NOMO-1 (cell line): ENCODE data around the gene NPBWR2.
"Not testable (repeated sequence)": the region's sequence is repeated elsewhere in the genome, so short reads cannot be mapped to it uniquely, and the experiment has no call there.

Experiments
- DNase-seq, 2 experiments: peaks; one replicate each; lab custom pipeline; 2025; ENCODE audit not compliant: unreplicated experiment in 2 of 2; lab: John Stamatoyannopoulos, UW

The NPBWR2 gene

DNA sequence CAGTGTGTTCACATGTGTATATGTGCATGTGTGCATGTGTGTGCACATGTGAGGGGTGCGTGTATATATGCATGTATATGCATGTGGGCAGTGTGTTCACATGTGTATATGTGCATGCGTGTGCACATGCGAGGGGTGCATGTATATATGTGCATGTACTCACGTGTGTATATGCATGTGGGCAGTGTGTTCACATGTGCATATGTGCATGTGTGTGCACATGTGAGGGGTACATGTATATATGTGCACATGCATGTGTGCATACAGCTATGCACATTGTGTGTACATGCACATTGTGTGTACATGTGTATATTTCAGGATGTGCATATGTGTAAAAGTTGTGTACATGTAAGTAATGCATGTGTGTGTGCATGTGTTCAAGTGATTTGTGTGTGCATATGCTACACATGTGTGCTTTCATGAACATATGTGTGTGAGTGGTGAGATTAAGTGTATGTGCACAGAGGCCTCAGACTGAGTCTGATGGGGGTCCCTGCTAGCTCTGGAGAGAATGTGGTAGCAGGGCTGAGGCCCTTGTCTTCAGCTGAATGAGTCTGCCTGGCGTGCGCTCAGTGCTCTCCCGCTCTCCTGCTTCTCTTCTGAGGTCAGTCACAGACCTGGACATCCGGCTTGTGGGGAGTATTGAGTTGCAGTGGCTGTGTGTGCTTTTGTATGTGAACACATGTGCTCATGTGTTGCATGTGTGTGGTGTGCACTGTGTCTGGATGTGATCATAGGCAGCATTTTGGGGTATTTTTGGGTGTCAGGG lies 37.0 kb upstream of the NPBWR2 start:
- no peak for DNase-seq

DNA sequence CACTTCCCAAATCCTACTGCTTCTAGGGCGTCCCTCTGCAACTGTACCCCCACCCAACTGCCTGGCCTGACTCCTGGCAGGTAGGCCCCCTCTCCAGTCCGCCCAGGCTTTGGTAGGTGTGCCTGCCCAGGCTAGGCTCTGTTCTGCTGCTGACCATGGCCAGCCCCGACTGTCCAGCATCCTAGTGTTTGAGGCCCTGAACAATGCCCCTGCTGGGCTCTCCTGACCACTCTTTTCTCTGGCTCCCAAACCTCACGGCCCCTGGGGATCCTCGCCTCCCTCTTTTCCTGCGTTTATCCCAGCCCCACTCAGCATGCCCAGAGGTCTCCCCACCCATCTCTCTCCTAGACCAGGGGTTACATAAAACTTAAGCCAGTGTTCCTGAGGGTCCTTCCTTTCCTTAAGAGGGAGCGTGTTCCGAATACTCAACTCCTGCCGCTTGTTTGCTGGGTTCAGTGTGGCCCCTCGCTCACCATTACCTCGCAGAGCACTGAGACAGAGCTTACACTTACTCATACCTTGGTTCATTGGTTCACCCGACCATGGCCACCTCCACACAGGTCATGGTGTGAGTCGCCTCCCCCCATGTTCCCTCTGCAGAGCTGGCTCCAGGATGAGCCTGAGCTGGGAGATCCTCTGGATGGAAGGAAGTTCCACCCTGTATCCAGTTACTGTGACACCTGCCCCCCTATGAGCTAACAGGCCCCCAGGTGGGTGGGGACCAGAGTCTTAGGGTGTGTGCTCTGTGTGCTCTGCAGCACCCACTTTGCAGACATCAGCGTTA lies 35.8 kb upstream of the NPBWR2 start:
- no peak for DNase-seq

- no peak for DNase-seq
Observed at GRCh38 chr20:64142590-64142989, 35.2 kb upstream of the NPBWR2 start.

- DNase-seq, result no peak
Observed at GRCh38 chr20:64140956-64141355, 33.6 kb upstream of the NPBWR2 start.

DNA sequence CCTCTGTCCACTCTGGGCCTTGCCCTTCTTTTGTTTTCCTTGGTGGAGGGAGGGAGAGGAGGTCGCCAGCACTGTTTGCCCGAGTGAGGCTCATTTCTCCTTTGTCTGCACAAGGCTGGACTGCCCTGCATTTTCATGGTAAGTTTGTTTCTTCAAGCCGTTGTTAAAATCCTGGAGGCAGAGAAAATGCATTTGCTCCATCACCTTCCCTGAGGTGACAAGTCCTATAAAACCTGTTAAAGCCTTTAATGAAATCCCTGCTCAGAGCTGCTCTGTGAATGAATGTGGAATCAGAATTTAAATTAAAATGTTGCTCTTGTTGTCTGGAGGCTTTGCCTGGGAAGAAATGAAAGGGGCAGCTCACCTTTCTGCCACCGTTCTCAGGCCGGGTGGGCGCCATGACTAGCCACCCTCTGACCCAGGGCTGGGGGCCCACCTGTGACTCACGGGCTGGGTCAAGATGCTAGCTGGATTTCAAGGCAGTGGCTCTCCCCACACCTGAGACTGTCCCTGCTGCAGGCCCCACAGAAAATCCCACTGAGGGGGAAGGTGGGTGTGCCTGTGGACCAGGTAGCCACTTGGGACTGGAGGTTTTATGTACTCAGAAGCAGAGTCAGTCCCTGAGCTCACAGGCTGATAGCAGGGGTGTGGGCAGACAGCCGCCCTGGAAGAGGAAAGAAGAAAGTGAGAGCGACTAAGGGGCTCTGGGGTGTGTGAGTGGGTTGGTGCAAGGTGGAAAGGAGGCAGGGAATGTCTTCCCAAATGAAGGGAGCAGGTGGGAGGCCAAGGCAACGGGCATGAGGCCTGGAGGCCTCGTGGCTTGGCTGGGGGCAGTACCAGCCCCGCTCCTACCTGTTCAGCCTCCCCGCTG lies 32.9 kb upstream of the NPBWR2 start:
- no peak for DNase-seq

GRCh38 chr20:64139199-64140060 lies 32.1 kb upstream of the NPBWR2 start:
- DNase-seq, result no peak

DNA sequence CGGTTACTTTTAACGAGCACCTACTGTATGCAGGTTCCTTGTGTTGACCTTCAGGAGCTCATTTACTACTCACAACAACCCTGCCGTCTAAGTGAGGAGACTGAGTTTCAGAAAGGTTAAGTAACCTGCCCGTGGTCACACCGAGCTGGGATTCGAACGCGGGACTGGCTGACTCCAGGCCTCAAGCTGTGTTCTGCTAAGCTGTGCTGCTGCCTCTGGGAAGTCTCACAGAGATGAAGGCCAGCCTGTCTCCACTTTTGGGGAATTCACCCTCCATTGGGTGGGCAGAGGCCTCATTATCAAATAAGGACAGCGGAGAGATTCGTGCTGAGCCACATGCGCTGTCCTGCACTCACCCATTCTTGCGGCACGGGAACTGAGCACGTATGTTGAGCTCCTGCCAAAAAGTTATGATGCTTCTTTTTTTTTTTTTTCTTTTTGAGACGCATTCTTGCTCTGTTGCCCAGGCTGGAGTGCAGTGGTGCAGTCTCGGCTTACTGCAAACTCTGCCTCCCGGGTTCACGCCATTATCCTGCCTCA lies 31.0 kb upstream of the NPBWR2 start:
- no peak for DNase-seq

- no peak for DNase-seq
Observed at GRCh38 chr20:64137598-64138031, 30.2 kb upstream of the NPBWR2 start.

- no peak for DNase-seq
Observed at GRCh38 chr20:64136004-64136710, 28.8 kb upstream of the NPBWR2 start.

GRCh38 chr20:64134744-64135143 lies 27.4 kb upstream of the NPBWR2 start:
- DNase-seq, result not testable (repeated sequence)

DNA sequence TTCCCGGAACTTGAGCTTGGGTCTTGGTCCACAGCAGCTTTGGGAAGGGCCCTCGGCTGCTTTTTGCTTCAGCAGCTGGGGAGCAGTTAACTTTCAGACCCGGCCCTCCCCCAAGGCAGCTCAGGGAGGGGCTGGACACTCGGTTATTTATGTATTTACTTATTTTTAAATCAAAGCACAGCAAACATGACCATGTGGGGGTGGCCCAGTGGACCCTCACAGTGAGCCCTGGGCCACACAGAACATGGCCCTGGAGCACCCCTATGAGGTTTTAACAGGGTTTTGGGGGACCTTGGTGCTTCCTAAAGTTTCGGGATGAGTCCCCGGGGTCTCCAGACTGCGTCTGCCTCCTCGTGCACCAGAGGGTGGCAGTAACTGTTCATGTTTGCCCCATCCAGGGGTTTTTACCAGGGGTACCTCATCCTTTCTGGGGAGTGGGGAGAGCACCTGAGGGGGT lies 26.6 kb upstream of the NPBWR2 start:
- DNase-seq, result no peak

DNA sequence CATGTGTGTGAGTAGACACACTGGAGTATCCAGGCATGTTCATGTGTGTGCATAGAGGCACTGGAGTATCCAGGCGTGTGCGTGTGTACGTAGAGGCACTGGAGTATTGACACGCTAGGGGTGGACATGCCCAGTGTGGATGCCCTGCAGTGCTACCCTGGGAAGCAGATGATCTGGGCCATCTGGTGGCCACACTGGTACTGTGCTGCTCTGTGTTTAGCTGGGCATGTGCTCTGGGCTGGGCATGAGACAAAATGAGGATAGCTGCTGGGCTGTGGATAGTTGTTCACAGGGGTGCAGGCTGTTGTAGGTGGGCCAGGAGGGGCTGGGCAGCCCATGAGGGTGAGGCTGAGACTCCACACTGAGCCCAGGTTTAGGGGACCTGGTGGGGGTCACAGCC lies 24.0 kb upstream of the NPBWR2 start:
- no peak for DNase-seq

DNA sequence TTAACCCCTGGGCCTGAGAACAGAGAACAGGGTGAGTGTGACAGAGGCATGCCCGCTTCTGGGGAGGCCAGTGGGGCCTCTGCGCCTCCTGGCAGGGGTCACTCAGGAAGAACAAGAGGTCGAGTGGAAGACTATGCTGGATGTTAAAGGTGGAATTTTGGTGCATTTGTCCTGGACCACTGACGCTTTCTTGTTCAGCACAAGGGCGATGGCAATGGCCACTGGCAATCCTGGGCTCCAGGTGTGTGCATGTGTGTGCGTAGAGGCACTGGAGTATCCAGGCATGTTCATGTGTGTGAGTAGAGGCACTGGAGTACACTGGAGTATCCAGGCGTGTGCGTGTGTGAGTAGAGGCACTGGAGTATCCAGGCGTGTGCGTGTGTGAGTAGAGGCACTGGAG lies 23.5 kb upstream of the NPBWR2 start:
- no peak for DNase-seq

- no peak for DNase-seq
Observed at GRCh38 chr20:64130271-64130670, 22.9 kb upstream of the NPBWR2 start.

DNA sequence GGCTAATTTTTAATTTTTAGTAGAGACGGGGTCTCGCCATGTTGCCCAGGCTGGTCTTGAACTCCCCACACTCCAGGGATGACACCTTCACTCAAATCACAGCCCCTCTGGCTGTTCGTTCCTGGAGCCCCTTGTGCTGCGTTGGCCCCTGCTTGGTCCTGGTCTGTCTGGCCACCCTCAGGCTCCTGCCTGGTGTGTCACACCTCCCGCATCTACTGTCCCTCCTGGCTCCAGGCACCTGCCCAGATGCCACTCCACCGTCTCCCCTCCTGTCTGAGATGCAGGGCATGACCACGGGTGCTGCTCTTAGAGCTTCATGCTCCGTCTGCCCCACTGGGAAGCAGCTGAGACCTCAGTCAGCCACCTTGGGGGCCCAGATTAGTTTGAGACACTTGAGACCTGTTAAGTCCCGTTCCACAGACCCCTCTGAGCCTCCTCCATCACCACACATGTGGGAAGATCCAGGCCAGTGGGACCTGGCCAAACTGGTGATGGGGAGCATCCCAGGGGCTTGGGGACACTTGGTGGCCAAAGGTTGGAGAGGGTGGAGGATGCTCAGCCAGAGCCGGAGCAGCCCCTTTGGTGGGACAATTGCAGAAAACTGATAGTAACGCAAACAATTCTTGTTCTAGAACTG lies 21.9 kb upstream of the NPBWR2 start:
- no peak for DNase-seq

DNA sequence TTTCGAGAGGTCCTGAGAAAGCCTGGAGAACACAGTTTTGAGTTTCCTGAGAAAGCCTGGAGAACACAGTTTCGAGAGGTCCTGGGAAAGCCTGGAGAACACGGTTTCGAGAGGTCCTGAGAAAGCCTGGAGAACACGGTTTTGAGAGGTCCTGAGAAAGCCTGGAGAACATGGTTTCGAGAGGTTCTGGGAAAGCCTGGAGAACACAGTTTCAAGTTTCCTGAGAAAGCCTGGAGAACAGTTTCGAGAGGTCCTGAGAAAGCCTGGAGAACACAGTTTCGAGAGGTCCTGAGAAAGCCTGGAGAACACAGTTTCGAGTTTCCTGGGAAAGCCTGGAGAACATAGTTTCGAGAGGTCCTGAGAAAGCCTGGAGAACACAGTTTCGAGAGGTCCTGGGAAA lies 16.2 kb upstream of the NPBWR2 start:
- DNase-seq, result not testable (repeated sequence)

GRCh38 chr20:64122927-64123326 lies 15.6 kb upstream of the NPBWR2 start:
- not testable (repeated sequence) for DNase-seq

DNA sequence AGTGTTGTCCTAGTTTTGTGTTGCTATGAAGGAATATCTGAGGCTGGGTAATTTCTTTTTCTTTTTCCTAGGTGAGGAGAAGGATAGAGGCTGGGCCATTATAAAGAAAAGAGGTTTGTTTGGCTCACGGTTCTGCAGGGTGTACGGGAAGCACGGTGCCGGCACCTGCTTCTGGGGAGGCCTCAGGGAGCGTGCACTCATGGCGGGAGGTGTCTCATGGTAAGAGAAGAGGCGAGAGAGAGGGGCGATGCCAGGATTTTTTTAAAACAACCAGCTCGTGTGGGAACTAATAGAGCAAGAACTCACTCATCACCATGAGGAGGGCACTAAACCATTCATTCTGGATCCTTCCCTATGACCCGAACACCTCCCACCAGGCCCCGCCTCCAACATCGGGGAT lies 14.2 kb upstream of the NPBWR2 start:
- DNase-seq, result no peak
